Endothelial cell of hepatic sinusoid (primary cell): Measurements from ENCODE around the gene GPR149.
"Not testable (repeated sequence)": the region's sequence is repeated elsewhere in the genome, so short reads cannot be mapped to it uniquely, and the experiment has no call there.

Experiments
- in situ Hi-C: cut with HindIII; loops from 2 replicates; pipeline ENCODE4 v1.10.0; 2017; ENCODE audit warnings: low sequenced_read_pairs

Gene GPR149, protein sequence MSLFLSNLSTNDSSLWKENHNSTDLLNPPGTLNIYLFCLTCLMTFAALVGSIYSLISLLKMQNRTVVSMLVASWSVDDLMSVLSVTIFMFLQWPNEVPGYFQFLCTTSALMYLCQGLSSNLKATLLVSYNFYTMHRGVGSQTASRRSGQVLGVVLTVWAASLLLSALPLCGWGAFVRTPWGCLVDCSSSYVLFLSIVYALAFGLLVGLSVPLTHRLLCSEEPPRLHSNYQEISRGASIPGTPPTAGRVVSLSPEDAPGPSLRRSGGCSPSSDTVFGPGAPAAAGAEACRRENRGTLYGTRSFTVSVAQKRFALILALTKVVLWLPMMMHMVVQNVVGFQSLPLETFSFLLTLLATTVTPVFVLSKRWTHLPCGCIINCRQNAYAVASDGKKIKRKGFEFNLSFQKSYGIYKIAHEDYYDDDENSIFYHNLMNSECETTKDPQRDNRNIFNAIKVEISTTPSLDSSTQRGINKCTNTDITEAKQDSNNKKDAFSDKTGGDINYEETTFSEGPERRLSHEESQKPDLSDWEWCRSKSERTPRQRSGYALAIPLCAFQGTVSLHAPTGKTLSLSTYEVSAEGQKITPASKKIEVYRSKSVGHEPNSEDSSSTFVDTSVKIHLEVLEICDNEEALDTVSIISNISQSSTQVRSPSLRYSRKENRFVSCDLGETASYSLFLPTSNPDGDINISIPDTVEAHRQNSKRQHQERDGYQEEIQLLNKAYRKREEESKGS

DNA sequence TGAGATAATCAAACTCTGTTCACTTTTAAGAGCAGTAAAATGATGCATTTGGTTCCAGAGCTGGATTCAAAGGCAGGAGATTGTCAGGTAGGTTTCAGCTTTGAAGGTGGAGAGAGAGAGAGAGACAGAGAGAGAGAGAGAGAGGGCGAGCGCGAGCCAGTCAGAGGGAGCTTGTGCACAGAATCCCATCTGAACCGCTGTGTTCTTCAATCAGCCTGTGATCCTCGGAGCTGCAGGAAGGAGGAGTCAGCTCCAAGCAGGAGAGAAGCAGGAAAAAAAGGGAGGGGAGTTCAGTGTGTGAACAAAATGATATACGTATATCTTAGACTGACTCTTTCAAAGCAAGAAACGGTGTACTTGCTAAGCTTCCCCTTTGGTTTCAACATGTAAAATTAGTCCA, at the start of gene GPR149:
TSS of gene GPR149 (minus strand) at position 177 of the 400 bp plus-strand sequence. CDS start 575 bp downstream, outside the sequence.
- in situ Hi-C loops: no loop called here

DNA sequence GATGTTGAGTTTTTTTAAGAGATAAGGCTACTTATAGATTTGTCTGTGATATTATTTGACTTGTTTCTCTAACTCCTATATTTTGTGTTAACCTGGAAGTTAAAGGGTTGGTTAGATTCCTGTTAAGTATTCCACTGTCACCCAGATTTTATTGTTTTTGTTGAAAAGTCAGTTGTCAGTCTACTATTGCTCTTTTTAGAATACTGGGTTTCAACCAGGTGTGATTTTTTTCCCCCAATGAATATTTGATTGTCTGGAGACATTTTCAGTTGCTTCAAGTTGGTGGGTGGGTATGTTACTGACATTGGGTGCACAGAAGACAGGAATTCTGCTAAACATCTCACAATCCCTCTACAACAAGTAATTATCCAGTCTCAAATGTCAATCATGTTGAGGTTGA, 43.8 kb upstream of the GPR149 start:
- in situ Hi-C loops: no loop called here

DNA sequence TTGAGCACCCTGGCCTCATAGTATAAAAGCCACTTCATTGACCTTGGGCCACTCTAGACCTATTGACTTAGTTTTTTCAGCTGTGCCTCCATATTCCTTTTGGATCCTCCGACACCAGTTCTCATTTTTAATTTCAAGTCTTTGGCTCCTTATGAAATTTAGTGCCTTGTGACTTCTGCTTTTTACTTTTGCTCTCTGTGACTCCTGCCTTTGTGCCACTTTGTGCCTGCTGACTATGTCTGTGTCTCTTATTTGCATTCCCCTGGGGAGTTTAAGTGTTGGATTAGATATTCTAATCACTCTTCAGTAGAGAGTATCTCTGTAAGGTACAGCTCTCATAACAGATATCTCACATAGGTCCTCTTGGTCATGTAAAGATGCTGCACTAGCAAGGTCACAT, 39.6 kb upstream of the GPR149 start:
- in situ Hi-C loops: no loop called here

DNA sequence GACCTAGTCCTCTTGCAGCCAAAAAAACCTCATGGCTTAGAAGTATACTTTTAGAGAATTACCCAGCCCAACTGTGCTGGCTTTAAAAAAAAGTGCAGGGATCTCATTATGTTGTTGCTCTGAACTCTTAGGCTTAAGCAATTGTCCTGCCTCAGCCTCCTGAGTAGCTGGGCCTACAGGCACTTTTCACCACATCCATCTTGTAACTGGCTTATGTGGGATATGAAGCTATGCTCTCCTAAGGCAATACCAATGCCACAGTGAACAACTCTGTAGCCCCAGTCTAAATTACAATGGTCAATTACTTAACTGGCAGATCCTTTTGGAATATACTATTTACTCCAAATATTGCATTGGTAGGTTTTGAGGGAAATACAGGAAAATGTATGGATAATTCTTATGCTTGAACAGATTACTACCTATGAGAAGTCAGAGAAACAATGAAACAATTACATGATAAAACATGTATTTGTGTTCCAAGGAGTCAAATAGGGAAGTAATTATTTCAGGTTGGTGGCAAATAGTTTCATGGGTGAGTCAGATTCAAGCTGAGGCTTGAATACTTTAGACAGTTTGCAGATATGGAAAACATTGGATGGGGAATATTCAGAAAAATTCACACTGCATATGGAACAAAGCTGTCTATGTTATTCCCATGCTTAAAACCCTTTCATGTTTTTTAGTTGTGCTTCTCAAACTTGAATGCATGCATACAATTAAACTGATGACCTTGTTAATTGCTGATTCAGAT, 34.6 kb upstream of the GPR149 start:
- in situ Hi-C loops: no loop called here

DNA sequence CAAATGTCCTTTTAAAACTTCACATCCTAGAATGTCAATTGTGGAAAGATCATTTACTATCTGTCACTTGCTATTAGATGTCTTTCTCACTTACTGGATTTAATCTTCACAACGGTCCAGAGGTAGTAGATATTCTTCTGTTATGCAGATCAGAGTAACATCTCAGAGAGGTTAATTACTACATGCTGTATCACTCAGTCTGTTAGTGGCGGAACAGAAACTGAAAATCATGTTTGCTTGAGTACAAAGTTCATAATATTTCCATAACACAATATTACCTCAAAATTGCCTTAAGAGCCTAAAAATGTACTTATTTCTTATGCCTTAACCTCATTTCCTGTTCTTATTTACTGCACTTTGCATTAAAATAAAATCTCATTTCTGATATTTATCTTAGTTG, 28.6 kb upstream of the GPR149 start:
- in situ Hi-C loops: no loop called here

DNA sequence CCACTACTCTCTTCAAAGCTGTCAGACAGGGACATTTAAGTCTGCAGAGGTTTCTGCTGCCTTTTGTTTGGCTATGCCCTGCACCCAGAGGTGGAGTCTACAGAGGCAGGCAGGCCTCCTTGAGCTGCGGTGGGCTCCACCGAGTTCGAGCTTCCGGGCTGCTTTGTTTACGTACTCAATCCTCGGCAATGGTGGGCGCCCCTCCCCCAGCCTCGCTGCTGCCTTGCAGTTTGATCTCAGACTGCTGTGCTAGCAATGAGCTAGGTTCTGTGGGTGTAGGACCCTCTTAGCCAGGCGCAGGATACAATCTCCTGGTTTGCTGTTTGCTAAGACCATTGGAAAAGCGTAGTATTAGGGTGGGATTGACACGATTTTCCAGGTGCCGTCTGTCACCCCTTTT, 9.1 kb upstream of the GPR149 start:
- in situ Hi-C loops: not testable (repeated sequence)

DNA sequence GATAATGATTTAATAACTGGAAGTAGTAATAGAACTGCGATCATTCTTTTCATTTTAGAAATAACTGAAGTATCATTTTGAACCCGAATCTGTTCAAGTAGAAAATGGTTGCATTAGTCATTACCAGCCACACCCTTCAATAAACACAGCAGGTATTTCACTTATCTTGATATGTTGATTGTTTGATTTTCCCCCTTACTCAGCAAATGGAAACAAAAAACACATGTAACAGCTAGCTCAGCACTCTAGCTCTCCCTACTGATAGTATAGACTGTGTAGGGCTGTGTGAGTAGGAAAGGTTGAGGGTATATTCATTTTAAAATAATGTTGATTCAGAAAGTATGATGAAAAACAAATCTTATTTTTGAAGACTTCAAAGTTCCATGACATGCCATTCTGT, 1.1 kb upstream of the GPR149 start:
- in situ Hi-C loops: no loop called here

DNA sequence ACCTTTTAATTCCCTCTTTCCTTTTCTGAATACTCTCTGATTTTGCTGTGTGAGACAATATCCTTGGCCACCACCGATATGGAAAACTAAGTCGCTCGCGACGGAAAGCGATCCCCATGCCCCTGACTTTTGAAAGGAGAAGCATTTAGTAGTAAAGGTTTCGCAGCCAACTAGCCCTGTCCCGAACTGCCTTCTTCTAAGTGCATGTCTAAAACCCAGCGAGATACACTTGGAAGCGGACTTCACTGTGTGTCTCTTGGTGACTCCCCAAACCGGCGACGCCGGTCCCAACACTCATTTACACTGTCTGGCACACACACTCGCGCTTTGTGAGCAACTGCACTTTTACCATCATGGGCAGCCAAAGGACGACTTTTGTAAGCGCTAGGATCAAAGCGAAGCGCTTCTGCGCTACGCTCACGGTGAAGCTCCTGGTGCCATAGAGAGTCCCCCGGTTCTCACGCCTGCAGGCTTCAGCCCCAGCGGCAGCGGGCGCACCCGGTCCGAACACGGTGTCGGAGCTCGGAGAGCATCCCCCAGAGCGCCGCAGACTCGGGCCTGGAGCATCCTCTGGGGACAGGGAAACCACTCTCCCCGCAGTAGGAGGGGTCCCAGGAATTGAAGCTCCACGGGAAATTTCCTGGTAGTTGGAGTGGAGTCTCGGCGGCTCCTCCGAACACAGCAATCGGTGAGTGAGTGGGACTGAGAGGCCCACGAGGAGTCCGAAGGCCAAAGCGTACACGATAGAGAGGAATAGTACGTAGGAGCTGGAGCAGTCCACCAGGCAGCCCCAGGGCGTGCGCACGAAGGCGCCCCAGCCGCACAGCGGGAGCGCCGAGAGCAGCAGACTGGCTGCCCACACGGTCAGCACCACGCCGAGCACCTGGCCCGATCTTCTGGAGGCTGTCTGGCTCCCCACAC, 1.4 kb downstream of the GPR149 start:
- in situ Hi-C loops: no loop called here

DNA sequence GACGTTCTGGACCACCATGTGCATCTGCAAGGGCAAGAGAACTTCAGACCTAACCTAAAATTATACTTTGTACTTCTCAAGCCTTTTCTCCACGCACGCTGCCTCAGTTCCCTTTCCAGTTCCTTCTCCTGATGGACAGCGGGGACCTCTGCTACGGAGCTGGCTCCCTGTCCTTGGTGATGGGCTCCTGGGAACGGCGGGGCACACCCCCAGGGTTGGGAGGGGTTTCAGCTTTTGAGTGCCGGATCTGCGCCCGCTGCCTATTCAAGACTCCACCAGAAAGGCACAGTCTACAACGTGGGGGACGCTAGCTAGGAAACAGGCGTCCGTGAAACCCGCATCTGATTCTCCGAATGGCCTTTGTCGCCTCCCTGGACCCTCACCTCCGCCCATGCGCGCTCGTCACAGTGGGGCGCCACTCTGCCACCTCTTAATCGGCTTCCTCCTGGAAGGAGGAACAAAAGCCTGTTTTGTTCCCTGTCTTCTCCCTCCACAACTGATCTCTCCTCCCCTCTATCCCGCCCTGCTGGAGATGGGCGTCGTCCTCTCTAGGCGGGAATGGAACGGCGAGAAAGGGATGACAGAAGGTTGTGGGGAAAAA, 2.2 kb downstream of the GPR149 start:
- in situ Hi-C loops: no loop called here

DNA sequence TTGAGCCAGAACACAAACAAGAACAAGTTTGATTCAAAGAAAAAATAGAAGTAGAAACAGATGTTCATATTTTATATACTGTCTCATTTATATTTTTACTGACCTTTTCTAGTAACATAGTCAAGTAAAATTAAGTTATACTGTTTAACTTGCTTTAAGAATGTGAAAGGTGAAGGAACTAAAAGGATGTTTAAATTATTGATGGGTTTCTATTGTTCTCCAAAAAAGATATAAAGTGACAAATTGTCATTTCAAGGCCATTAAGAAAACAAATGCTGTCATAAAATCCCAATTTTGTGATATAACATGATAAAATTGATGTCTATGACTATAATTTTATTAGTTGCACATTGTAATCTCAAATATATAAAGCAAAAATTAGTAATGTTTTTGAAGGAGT, 7.3 kb downstream of the GPR149 start:
- in situ Hi-C loops: no loop called here

DNA sequence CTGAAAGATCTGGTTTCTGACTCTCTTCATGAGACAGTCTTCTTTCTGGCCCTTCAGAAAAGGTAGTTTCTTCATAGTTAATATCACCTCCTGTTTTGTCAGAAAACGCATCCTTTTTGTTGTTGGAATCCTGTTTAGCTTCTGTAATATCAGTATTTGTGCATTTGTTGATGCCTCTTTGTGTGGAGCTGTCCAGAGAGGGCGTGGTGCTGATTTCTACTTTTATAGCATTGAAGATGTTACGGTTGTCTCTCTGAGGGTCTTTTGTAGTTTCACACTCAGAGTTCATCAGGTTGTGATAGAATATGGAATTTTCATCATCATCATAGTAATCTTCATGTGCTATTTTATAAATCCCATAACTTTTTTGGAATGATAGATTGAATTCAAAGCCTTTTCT, 8.9 kb downstream of the GPR149 start:
- in situ Hi-C loops: no loop called here

DNA sequence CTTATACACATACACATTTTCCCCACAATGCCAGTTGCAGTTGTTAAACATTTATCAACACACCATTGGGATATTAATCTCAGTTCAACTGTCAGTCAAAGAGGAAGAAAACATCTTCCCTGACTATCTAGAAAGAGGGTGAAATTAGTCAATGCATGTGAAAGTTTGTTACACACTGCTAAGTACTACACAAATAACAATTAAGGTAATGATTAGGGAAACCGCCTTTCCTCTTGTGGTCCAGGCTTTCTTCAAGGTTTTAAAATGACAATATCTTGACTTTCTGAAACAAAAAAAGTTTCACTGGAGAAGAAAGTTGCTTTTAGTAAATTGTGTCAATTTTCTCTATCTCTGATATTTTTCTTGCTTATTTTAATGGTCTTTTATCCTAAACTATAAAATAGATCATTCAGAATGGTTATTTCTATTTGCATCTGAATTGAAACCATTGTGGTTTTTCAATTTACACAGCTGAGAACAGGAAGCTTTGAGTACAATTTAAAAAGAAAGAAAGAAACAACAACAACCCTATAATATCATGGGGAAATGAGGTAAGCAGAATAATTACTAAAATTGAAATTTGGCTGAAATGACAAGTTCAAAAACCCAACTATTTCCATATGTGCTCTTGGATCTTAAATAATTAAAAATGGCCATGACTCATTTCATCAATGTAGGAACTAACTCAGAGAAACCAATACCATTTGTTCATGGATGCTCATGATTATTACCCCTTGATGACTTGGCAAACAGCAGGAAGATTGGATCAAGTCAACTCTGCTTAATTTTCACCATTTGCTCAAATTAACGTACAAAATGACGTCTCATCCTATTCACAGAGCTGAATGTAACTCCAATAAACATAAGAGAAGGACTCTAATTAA, 31.7 kb downstream of the GPR149 start:
- in situ Hi-C loops: loop anchor here (5.0 kb wide), 1 partner anchor 46 kb away; no protein-coding TSS in a partner anchor

DNA sequence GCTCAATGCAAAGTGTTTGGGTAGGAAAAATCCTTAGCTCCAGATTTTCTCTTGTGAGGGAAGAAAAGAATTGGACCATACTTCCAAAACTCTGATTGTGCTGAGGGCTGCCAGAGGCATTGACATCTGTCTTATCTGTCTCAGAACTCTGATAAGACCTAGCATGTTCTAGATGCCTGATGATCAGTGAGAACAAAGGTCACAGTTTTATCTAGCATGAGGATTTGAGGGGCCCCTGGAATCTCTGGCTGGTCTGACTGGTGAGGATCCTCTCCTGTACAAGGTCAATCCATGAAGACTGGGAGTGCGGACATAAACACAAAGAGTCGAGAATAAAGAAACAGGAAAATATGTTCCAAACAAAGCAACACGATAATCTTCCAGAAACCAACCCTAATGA, 40.1 kb downstream of the GPR149 start:
- in situ Hi-C loops: no loop called here

DNA sequence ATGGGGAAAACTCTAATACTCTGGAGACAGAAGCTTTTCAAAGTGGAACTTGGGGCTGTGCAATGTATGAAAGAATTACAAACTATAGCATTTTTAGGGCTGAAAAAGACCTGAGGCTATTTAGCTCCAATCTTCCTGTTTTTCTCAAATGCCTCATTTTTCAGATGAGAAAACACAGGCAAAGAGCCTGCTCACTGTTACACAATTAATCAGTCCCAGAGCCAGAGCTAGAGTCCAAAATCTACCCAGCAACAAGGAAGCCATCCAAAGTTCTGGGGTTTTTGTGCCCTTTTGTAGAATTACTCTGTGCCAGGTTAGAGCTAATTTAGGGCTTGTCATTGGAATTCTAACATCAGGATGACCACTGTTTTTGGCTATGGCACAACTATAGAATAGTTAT, 45.5 kb downstream of the GPR149 start:
- in situ Hi-C loops: no loop called here

DNA sequence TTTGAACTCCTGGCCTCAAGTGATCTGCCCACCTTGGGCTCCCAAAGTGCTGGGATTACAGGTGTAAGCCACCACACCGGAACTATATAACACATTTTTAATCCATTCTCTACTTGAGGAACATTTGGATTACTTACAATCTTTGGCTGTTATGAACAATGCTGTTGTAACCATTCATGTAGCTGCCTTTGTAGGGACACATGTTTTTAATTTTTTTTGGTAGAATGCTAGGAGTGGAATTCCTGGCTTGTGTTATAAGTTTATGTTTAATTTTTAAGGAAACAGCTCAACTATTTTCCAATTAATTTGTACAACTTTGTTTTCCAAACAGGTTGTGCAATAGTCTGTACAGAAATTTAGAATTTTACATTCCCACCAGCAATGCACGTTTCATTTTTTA, 51.7 kb downstream of the GPR149 start:
- in situ Hi-C loops: no loop called here

DNA sequence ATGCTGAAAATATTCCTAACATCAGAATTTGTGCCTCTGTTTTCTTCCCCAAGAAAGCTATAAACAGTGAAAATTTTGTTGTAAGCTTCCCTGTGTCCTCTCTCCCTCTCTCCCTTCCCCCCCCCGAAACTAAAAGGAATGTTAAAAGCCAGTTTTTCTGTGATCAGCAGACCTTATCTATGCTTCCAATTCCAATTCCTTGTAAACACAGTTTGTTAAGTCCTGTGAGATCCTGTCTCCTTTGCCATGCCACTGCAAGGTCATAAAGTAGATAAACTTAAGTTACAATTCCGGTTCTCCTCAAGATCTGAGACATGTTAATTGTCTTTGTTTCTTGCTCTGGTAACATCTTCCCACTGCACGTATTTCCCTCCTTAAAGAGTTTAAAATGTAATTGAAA, 62.8 kb downstream of the GPR149 start:
- in situ Hi-C loops: no loop called here

DNA sequence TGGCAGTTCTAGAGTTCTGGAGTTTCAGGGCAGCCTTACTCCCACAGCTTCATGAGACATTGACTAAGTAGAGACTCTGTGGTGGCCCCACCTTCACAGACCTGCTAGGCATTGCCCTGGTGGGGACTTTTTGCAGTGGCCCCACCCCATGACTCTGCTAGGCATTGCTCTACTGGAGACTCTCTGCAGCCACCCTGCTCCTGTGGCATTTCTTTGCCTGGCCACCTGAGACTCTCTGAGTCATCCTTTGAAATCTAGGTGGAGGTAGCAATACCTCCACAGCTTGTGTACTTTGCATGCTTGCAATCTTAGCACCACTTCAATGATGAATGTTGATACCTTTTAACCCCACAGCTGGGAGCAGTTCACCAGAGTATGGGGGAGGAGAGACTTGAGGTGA, 65.1 kb downstream of the GPR149 start:
- in situ Hi-C loops: no loop called here

DNA sequence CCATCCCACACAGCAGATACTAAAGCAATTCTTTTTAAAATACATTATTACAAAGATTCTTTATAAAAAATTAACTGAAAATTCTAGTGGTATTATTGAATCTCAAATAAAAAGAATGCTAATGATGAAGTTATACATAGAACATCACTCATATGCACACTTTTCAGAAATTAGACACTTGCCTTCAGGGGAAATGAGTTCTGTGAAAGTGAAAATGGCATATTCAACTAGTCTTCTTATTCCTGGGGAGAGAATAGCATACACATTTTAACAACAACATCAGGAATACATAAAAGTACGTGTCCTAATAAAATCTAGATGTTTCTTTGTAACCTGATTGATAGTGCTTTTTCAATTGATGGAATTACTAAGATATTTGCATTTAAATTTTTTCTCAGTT, 68.9 kb downstream of the GPR149 start:
- in situ Hi-C loops: no loop called here

DNA sequence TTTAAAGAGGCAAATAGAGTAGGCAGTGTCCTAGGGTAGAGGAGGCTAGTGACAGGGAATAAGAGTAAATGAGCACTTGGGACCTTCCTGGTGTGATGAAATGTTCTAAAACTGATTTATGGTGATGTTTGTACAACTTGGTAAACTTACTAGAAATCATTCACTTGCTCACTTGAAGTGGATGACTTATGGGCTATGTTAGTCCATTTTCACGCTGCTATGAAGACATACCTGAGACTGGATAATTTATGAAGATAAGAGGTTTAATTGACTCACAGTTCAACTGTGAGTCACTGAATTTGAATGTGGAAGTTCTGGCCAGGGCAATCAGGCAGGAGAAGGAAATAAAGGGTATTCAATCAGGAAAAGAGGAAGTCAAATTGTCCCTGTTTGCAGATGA, 74.0 kb downstream of the GPR149 start:
- in situ Hi-C loops: no loop called here
